HG03175 (cell line): Measurements from ENCODE around the gene SERGEF.

Experiments used
- ATAC-seq: cut with Tn5 transposase; IDR thresholded peaks from one replicate; pipeline ENCODE4 v1.9.1; 2021; ENCODE audit warnings: mild to moderate bottlenecking, moderate library complexity; ENCODE audit not compliant: unreplicated experiment

SERGEF gene

GRCh38 chr11:17774232-17775034 lies 238.4 kb downstream of the SERGEF start:
- ATAC-seq: no peak

DNA sequence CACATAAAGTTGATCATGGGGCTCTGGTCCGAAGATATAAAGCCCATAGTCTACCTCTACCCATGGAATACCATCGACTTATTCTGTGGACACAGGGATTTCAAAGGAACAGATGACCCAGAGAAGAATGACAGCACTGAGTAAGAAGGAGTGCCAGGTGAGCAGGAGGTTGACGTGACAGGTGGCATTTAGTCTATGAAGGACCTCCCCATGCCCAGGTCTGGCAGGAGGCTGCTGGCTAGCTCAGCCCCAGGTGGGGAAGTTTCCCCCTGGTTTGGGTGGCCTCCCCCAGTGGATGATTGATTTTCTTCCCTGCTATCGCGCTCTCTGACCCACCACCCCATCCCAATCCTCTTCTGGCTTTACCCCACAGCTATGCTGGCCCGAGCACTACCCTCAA lies 239.2 kb downstream of the SERGEF start:
- no peak for ATAC-seq

- no peak for ATAC-seq
Observed at GRCh38 chr11:17772704-17773600, 239.9 kb downstream of the SERGEF start.

- ATAC-seq: no peak
Observed at GRCh38 chr11:17771841-17772401, 240.9 kb downstream of the SERGEF start.

GRCh38 chr11:17771415-17771814 lies 241.4 kb downstream of the SERGEF start:
- ATAC-seq: no peak

DNA sequence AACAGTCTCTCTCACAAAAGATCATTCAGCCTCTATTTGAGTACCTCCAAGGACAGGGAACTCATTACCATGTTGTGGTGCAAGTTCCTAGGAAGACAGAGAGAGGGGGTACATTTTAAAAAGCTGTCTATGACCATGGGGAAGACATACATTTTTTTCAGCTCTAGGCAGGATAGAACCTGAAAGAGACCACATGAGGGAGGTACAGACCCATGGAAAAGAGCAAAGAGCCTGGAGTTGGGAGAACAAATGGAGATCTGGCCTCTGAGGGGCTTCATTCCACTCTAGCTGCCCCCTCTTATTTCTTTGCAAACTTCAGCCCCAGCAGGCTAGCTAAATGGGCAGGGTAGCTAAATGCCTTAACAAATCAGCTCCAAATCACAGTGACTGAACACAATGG lies 241.9 kb downstream of the SERGEF start:
- ATAC-seq: no peak

DNA sequence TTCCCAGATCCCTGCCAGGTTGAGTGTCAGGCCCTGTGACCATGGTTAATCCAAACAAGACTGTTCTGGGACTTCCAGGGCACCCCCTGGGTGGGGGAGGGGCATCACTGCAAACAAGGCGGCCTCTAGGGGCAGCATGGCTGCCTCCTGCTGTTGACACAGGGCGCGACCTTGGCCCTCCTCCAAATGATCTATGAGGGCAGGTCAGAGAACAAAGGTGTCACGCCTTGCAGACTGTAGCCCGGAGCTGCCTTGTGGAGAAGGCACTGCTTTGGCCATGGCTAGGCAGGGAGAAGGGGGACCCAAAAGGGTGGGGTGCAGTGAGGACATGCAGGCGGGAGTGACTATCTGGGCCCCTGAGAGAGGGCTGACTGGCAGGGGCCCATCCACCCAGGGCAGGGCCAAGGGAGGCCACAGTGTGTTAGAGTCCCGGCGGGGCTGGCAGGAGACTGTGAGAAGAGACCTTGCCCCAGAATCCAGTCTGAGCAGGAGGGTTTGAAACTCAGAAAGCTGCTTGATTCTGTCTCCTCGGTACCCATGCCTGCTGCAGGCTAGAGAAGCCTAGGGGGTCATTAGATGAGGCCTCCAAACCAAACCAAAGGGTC lies 242.7 kb downstream of the SERGEF start:
- no peak for ATAC-seq

- no peak for ATAC-seq
Observed at GRCh38 chr11:17769218-17769617, 243.6 kb downstream of the SERGEF start.

DNA sequence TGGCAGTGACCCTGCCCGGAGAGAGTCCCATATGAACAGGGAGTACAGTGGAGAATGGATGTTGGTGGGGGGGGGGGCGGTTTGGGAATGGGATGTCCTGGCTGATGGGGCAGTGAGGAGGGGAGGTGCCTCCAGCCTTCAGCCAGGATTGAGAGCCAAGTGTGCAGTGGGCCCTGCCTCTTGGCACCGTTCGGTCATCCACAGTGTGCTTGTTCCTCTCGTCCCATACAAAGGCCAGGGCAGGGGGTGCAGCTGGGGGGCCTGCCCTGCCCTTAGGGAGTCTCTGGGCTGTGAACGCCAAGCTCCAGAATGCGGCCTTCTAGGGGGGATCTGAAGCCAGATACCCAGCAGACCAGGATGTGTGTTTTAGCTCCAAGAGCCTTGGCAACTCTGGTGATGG lies 244.3 kb downstream of the SERGEF start:
- no peak for ATAC-seq

GRCh38 chr11:17767914-17768313 lies 244.9 kb downstream of the SERGEF start:
- no peak for ATAC-seq

DNA sequence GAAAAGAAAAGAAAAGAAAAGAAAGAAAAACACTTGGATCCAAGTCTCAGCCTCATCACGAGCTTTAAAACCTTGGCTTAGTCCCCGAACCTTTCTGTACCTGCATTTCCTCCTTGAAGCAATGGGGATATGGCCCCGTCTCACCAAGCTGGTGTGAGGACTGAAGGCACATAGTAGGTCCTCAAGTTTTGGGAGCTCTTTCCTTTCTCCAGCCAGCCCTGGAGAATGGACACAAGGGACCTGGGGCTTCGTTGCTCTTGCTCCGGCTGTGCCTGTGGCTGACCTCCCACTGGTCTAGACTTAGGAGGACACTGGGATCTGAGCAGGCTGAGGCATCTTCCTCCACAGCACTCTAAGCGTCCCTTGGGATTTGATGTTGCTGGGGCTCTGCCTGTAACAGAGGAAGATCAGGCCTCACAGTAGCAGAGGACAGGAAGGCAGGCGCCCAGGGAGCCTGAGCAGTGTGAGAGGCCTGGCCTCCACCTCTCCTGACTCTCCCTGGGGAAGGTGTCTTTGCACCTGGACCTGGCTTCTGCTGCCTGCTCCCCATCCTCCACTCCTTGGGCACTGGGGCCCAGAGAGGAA lies 245.5 kb downstream of the SERGEF start:
- no peak for ATAC-seq

DNA sequence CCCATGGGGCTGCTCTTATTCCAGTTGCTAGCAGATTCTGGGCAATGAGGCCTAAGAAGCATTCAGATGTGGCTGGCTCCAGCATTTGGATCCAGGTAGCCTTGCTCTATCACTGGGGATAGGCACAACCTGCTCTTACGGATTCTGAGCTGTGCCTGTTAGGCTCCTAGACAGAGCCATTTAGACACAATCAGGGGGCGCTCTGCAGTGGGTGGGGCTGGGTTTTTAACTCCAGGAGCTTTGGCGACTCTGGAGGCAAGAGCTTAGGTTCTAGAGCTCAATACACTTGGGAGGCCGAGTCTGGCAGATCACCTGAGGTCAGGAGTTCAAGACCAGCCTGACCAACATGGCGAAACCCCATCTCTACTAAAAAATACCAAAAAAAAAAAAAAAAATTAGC lies 246.3 kb downstream of the SERGEF start:
- ATAC-seq: no peak

DNA sequence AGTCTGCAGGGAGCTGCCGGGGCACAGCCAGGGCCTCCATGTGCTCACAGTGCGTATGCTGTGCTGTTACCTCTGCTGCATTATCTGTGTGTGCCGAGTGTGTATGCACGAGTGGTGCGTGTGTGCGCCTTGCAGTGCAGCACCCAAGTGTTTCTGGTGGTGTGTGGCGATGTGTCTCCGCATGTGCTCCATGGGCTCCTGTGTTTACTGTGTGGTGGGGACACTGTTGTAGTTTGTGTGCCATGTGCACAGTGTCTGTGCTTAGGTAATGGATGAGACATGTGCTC lies 246.8 kb downstream of the SERGEF start:
- ATAC-seq: no peak

- no peak for ATAC-seq
Observed at GRCh38 chr11:17765356-17766072, 247.3 kb downstream of the SERGEF start.

- no peak for ATAC-seq
Observed at GRCh38 chr11:17764446-17765218, 248.2 kb downstream of the SERGEF start.

DNA sequence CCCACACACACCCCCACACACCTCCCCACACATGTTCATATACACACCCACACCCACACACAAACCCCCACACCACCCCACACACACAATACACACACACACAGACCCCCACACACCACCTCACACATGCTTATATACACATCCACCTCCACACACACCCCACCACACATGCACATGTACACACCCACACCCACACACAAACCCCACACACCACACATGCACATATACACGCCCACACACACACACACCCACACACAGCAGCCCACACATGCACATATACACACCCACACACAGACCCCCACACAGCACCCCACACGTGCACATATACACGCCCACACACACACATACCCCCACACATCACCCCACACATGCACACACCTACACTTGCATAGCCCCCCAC lies 249.1 kb downstream of the SERGEF start:
- no peak for ATAC-seq

GRCh38 chr11:17763244-17763643 lies 249.6 kb downstream of the SERGEF start:
- ATAC-seq: no peak

GRCh38 chr11:17762309-17762974 lies 250.4 kb downstream of the SERGEF start:
- peak; percentile 60 for ATAC-seq
